H1 (cell line): ENCODE results near the gene PTEN. TPM values are rescaled to one million over a fixed set of nuclear protein-coding genes. Genes with fewer than 3 reads are reported as not detected.

Experiments
- CEBPB ChIP-seq: IDR thresholded peaks from 2 replicates; pipeline ENCODE4 v1.6.1; 2012; ENCODE audit warnings: low read depth, low read length
- JUN ChIP-seq: IDR thresholded peaks from 2 replicates; pipeline ENCODE4 v1.6.1; 2011; ENCODE audit warnings: low read depth, mild to moderate bottlenecking, improper control_type of control experiment, low read length
- PHF8 ChIP-seq: fragments of 200-600 bp; sonication (generic); conservative IDR thresholded peaks from 2 replicates; pipeline ENCODE4 v1.7.1; 2012; ENCODE audit warnings: low read depth, mild to moderate bottlenecking, inconsistent platforms, low read length, moderate library complexity
- RXRA ChIP-seq: IDR thresholded peaks from 2 replicates; pipeline ENCODE4 v1.6.1; 2011; ENCODE audit warnings: low read depth, mild to moderate bottlenecking, low read length, moderate library complexity; ENCODE audit not compliant: insufficient read depth
- SP4 ChIP-seq: IDR thresholded peaks from 2 replicates; pipeline ENCODE4 v1.6.1; 2012; ENCODE audit warnings: low read length, inconsistent platforms
- TEAD4 ChIP-seq: IDR thresholded peaks from 2 replicates; pipeline ENCODE4 v1.6.1; 2012; ENCODE audit warnings: low read depth, low read length, inconsistent platforms, mixed read lengths
- YY1 ChIP-seq: IDR thresholded peaks from 2 replicates; pipeline ENCODE4 v1.6.1; 2011; ENCODE audit warnings: low read depth, mild to moderate bottlenecking, low read length
- polyA plus RNA-seq, 7 experiments: library from polyadenylated mRNA; depleted of rRNA in 3 of 7; stranded (reverse) in 5 of 7; unstranded in 2 of 7; fragments of >200 nt in 5 of 7; fragments of 200-250 nt in 2 of 7; gene quantifications; 1 replicate in 5 of 7; 2 replicates in 1 of 7; 4 replicates in 1 of 7; pipeline versions ENCODE4 v1.2.1 to v1.2.3, GENCODE V29; 2011 to 2013; ENCODE audit warnings: missing spikeins in 2 of 7, mixed read lengths in 2 of 7
- total RNA-seq: library from RNA; stranded (reverse); fragmentation: NEBNext Ultra II Directional; extraction: Animal tissue kit (Norgen Biotek cat#: 25700); gene quantifications from 2 replicates; pipeline ENCODE4 v1.2.1, GENCODE V29; 2021
- TF ChIP-seq, protein P1 (sequence below): fragments of 300-600 bp; sonication (generic); IDR thresholded peaks from 2 replicates; pipeline ENCODE4 v1.7.1; 2012; ENCODE audit warnings: low read length, moderate library complexity, mild to moderate bottlenecking, inconsistent platforms; ENCODE audit not compliant: insufficient replicate concordance
- TF ChIP-seq, protein P2 (sequence below): IDR thresholded peaks from 2 replicates; pipeline ENCODE4 v1.6.1; 2011; ENCODE audit warnings: low read length, improper control_type of control experiment

The PTEN gene
- total and polyA plus RNA-seq, 2 of the 8 experiments (the other 6 are each of a cell fraction or from before 2014, with no cell fraction given): 6.3 to 48.7 TPM

DNA sequence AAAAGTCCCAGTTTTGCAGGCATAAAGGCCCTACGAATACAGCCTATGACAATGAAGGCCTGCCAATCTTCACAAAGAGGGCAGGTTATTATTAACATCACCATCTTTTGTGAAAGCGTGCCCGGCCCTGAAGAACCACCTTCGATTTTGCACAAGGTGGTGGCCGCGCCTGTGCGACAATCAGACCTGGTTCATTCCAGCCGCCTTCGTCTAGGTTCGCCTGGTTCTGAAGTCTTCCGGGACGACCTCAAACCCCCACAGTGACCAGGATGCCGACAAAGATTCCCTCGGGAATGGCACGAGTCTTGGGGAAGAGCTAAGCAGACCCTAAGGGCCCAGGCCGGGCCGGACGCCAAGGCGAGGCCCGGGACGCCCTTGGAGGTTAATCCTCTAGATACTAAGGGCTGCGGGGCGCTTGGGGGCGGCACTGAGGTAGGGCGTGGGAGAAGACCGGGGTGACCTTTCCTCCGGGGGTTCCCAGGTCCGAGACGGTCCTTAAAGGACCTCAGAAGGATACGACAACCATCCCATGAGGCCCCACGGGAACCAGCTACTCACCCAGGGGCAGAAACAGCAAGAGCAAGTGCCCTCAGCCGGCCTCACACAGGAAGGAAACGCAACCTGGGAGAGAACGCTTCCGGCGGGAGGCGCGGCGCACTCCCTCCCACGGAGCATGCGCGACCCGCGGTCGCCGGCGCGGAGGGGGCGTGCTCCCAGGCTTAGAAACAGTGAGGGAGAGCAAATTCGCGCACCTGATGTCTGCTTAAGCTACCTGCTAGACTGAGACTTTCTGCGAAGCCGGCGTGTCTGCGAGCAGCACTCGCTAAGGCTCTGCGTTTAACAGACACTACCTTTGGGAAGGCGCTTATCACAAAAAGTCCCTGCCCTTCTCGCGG is 45.6 kb upstream of the PTEN start, which contains the start of gene ATAD1 (continued):
- TF ChIP-seq SP4: no peak
- TF ChIP-seq JUN: no peak
- no peak for TF ChIP-seq RXRA
- no peak for TF ChIP-seq YY1
- TF ChIP-seq PHF8: peak; percentile 83
- no peak for TF ChIP-seq CEBPB
- TF ChIP-seq TEAD4: no peak
- TF ChIP-seq, protein P1, sequence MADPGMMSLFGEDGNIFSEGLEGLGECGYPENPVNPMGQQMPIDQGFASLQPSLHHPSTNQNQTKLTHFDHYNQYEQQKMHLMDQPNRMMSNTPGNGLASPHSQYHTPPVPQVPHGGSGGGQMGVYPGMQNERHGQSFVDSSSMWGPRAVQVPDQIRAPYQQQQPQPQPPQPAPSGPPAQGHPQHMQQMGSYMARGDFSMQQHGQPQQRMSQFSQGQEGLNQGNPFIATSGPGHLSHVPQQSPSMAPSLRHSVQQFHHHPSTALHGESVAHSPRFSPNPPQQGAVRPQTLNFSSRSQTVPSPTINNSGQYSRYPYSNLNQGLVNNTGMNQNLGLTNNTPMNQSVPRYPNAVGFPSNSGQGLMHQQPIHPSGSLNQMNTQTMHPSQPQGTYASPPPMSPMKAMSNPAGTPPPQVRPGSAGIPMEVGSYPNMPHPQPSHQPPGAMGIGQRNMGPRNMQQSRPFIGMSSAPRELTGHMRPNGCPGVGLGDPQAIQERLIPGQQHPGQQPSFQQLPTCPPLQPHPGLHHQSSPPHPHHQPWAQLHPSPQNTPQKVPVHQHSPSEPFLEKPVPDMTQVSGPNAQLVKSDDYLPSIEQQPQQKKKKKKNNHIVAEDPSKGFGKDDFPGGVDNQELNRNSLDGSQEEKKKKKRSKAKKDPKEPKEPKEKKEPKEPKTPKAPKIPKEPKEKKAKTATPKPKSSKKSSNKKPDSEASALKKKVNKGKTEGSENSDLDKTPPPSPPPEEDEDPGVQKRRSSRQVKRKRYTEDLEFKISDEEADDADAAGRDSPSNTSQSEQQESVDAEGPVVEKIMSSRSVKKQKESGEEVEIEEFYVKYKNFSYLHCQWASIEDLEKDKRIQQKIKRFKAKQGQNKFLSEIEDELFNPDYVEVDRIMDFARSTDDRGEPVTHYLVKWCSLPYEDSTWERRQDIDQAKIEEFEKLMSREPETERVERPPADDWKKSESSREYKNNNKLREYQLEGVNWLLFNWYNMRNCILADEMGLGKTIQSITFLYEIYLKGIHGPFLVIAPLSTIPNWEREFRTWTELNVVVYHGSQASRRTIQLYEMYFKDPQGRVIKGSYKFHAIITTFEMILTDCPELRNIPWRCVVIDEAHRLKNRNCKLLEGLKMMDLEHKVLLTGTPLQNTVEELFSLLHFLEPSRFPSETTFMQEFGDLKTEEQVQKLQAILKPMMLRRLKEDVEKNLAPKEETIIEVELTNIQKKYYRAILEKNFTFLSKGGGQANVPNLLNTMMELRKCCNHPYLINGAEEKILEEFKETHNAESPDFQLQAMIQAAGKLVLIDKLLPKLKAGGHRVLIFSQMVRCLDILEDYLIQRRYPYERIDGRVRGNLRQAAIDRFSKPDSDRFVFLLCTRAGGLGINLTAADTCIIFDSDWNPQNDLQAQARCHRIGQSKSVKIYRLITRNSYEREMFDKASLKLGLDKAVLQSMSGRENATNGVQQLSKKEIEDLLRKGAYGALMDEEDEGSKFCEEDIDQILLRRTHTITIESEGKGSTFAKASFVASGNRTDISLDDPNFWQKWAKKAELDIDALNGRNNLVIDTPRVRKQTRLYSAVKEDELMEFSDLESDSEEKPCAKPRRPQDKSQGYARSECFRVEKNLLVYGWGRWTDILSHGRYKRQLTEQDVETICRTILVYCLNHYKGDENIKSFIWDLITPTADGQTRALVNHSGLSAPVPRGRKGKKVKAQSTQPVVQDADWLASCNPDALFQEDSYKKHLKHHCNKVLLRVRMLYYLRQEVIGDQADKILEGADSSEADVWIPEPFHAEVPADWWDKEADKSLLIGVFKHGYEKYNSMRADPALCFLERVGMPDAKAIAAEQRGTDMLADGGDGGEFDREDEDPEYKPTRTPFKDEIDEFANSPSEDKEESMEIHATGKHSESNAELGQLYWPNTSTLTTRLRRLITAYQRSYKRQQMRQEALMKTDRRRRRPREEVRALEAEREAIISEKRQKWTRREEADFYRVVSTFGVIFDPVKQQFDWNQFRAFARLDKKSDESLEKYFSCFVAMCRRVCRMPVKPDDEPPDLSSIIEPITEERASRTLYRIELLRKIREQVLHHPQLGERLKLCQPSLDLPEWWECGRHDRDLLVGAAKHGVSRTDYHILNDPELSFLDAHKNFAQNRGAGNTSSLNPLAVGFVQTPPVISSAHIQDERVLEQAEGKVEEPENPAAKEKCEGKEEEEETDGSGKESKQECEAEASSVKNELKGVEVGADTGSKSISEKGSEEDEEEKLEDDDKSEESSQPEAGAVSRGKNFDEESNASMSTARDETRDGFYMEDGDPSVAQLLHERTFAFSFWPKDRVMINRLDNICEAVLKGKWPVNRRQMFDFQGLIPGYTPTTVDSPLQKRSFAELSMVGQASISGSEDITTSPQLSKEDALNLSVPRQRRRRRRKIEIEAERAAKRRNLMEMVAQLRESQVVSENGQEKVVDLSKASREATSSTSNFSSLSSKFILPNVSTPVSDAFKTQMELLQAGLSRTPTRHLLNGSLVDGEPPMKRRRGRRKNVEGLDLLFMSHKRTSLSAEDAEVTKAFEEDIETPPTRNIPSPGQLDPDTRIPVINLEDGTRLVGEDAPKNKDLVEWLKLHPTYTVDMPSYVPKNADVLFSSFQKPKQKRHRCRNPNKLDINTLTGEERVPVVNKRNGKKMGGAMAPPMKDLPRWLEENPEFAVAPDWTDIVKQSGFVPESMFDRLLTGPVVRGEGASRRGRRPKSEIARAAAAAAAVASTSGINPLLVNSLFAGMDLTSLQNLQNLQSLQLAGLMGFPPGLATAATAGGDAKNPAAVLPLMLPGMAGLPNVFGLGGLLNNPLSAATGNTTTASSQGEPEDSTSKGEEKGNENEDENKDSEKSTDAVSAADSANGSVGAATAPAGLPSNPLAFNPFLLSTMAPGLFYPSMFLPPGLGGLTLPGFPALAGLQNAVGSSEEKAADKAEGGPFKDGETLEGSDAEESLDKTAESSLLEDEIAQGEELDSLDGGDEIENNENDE: no peak
- TF ChIP-seq, protein P2, sequence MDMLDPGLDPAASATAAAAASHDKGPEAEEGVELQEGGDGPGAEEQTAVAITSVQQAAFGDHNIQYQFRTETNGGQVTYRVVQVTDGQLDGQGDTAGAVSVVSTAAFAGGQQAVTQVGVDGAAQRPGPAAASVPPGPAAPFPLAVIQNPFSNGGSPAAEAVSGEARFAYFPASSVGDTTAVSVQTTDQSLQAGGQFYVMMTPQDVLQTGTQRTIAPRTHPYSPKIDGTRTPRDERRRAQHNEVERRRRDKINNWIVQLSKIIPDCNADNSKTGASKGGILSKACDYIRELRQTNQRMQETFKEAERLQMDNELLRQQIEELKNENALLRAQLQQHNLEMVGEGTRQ: no peak
